Activated T-helper 1 cell treated with Interleukin-2 at 50 U/mL for 16 hours (primary cell): Measurements from ENCODE around the gene AXIN1.
A peak's percentile ranks its signal among the peaks of the same experiment; 100 is the strongest.
"Not testable (repeated sequence)": the region's sequence is repeated elsewhere in the genome, so short reads cannot be mapped to it uniquely, and the experiment has no call there.

ENCODE experiments used
- DNase-seq: peaks from one replicate; pipeline ENCODE4 v3.0.0-alpha.2; 2020; ENCODE audit warnings: low read depth

AXIN1 gene

GRCh38 chr16:333406-334094 lies 19.0 kb downstream of the AXIN1 start:
- DNase-seq: no peak

DNA sequence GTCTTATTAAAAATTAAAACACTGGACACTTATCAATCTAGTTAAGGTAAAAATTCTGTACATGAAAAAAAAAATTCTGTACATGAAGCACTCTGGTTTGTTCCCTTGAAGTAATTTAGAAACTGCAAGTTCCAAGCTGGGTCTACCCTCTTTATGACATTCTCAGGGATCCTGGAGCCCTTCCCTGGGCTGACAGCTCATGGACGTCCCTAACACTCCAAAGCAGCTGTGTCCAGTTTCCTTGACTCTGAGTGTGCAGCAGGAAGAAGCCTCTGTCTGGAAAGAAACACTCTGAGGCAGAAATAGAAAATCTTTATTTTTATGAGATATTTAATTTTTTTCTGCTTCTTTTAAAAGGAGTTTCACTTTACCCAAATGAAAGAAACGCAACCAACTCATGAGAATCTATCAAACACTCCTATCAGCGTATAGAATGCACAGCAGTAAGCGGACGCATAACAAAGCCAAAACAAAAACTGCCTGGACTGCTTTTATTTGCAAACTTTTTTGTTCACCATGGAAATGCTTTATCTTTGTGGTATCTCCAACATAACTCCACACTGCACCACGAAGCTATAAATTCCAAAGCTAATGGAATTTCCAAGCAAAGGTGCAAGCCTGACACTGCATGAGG lies 21.2 kb downstream of the AXIN1 start:
- DNase-seq: not testable (repeated sequence)

- DNase-seq: no peak
Measured at GRCh38 chr16:330741-331140, 21.8 kb downstream of the AXIN1 start.

GRCh38 chr16:325375-326145 lies 27.0 kb downstream of the AXIN1 start:
- DNase-seq: no peak

GRCh38 chr16:324451-325334 lies 27.8 kb downstream of the AXIN1 start:
- DNase-seq: peak; percentile 65

DNA sequence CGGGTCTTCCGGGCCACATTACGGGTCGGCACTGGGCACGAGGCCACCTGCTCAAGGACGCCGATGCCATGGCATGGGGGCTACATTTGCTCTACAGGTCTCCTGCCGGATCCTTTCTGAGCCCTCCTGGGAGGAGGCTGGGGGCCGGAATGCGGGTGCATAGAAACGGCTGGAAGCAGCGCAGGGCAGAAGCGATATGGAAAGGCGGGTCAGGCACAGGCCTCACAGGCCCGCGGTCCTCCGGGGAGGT lies 28.4 kb downstream of the AXIN1 start:
- no peak for DNase-seq

GRCh38 chr16:322476-323143 lies 29.9 kb downstream of the AXIN1 start:
- DNase-seq: no peak

DNA sequence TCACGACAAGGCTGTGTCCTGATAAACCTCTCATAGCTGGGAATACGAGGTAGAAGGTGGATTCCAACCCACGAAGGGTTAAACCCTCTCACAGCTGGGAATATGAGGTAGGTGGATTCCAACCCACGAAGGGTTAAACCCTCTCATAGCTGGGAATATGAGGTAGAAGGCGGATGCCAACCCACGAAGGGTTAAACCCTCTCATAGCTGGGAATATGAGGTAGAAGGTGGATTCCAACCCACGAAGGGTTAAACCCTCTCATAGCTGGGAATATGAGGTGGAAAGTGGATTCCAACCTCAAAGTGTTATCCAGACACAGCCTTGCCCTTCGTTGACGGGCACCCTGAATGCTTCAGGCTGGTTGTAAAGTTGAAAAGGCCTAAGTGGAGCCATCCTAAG lies 31.0 kb downstream of the AXIN1 start:
- DNase-seq: no peak

GRCh38 chr16:320206-320605 lies 32.3 kb downstream of the AXIN1 start:
- DNase-seq: no peak

DNA sequence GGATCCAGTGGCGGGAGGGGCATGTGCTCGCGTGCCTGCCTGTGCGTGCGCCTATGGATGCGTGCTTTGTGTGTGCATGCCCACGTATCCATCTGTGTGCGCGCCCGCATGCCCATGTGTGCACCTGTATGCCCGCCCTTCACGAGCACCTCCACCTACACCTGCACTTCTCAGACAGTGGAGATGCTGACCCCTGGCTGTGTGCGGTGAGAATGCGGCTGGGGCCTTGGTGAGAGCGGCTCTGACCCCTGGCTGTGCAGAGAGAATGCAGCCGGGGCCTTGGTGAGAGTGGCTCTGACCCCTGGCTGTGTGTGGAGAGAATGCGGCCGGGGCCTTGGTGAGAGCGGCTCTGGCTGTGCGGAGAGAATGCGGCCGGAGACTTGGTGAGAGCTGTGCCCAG lies 33.9 kb downstream of the AXIN1 start:
- no peak for DNase-seq

GRCh38 chr16:317583-317982 lies 34.9 kb downstream of the AXIN1 start:
- no peak for DNase-seq

- no peak for DNase-seq
Measured at GRCh38 chr16:316741-317464, 35.6 kb downstream of the AXIN1 start.

DNA sequence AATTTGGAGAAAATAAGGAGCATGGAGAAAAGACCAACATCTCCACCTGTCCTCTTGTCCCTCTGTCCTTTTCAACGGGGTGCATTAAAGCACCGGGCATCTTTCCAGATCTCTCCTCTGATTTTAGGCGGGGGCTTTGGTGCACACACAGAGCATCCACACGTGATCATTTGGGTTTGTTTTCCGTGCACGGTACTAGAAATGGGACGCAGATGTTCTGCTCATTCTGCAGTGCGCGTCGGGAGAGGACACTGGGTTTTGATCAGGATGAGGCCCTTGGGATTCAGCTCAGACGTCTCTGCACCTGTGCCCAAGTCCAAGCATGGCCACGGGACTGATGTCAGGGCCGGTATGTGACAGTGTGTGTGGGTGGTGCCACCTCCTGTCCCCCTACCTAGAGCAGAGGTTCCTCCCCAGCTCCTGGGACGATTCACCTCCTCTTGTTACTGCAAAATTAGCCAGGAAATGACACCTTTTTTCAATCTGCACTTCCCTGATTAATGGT lies 37.7 kb downstream of the AXIN1 start:
- no peak for DNase-seq

DNA sequence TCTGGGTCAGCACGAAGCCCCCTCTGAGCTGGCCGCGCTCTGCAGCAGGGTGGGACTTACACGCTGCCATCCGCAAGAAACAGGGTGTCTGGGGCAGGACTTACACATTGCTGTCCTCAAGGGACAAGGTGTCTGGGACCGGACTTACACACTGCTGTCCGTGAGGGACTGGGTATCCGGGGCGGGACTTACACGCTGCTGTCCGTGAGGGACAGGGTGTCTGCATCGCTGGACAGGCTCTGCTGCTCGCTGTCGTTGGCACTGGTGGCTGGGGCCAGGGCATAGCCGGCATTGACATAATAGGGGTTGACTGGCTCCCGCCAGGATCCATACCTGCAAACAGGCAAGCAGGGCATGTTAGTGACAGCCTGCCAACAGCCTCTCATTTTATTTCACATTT lies 38.2 kb downstream of the AXIN1 start:
- no peak for DNase-seq

DNA sequence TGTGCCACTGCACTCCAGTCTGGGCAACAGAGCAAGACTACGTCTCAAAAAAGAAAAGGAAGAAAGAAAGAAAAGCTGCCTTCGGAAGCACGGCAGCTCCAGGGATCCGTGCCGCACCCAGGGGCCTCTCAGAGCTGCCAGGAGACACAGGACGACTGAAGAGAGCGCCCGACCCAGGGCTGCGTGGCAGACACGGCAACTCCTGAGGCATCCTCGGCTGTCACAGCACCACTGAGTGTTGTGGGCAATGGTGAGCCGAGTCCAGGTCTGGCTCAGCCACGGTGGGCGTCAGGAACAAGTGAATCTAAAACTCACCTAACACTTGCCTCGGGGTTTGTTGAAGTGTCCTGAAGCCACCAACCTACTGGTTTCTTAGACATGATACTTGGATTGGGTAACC lies 40.8 kb downstream of the AXIN1 start:
- no peak for DNase-seq

GRCh38 chr16:309476-309875 lies 43.0 kb downstream of the AXIN1 start:
- DNase-seq: no peak

DNA sequence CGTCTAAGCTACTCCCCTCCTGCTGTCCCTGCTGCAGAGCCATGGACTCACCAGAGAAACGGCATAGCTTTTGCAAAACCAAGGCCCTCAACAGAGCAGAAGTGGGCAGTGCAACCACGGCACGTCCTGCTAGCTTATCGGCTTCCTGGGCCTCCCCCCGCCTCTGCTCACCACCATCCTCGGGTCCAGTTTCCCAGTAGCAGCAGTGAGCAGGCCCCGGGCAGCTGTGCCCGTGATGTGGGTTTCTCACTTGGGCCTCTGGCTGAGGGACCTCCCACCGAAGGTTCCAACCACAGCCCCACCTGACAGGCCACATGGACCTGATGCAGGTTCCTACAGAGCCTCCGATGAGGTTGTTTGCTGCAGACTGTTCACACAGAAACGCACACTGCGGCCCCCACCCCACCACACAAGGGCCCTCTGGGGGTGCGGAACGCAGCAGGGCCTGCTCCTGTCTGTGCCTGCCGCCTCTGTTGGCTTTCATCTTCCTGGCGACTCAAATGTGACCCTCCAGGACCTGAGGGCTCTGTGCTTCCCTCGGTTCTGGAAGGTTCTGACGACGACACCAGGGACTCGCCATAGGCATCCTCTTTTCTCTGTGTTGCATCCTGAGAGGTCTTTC lies 44.7 kb downstream of the AXIN1 start:
- no peak for DNase-seq

DNA sequence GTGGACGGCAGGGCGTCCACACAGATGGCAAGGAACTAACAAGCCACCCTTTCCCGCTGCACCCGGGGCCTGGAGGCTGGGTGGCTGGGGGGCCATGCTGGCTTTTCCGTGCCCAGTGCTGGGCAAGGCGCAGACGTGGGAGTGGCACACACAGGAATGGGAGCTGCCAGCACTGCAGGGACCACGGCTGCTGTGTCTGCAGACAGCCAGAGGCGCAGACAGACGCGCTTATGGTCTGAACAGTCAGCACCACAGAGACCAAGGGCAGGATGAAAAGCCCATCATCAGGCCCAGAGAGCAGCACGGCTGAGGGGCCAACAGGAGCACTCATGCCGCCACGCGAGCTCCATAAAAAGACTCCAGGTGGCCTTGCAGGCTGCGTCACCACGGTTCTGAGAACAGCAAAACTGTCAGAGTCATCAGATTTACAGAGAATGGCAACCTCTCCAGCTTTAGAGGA lies 45.6 kb downstream of the AXIN1 start:
- no peak for DNase-seq

- DNase-seq: no peak
Measured at GRCh38 chr16:305916-306626, 46.5 kb downstream of the AXIN1 start.
